ENCODE measurements around the gene EPHA3. TPM values are rescaled to one million over a fixed set of nuclear protein-coding genes. Genes with fewer than 3 reads are reported as not detected.

EPHA3 gene
- total and polyA plus RNA-seq, 9 donors: 1.0 to 6.9 (median 2.9) TPM

GRCh38 chr3:89239774-89240173, 132.4 kb downstream of the EPHA3 start:
- no peaks in the 10 kb centered on the region for H3K27me3 ChIP-seq
- H3K9me3 ChIP-seq: no peaks in the 10 kb centered on the region
- TF ChIP-seq EP300 (IDR thresholded peaks at IDR 0.05): no peak
- no peak for TF ChIP-seq CTCF (IDR thresholded peaks at IDR 0.05)
- no peak for TF ChIP-seq POLR2A (IDR thresholded peaks at IDR 0.05)
- intact Hi-C loops (cut with DNase I): no loop called here
- H3K36me3 ChIP-seq: no peaks in the 10 kb centered on the region
- no peak for DNase-seq
- H3K4me1 ChIP-seq (ENCODE audit: insufficient read depth): no peaks in the 10 kb centered on the region
- 81 to 83% (median 82%) methylated on average over 1 of the region's 1 CpG for WGBS, 3 donors
- H3K4me3 ChIP-seq: no peak overlapping the region
- H3K27ac ChIP-seq: no peak overlapping the region

- Histone ChIP-seq H3K4me1 (ENCODE audit: insufficient read depth) (no peaks in the 10 kb centered on the region), H3K36me3 (no peaks in the 10 kb centered on the region), H3K27me3 (no peaks in the 10 kb centered on the region), H3K27ac (no peak overlapping the region), H3K4me3 (no peak overlapping the region), H3K9me3 (no peaks in the 10 kb centered on the region)
- TF ChIP-seq POLR2A (IDR thresholded peaks at IDR 0.05) (no peak), CTCF (IDR thresholded peaks at IDR 0.05) (no peak), EP300 (IDR thresholded peaks at IDR 0.05) (no peak)
- 93 to 97% (median 97%) methylated on average over 2 of the region's 2 CpGs for WGBS, 3 donors
- DNase-seq: no peak
- intact Hi-C loops (cut with DNase I): no loop called here
Observed at GRCh38 chr3:89245612-89246011, 138.2 kb downstream of the EPHA3 start.

GRCh38 chr3:89246326-89246725, 138.9 kb downstream of the EPHA3 start:
- H3K9me3 ChIP-seq: no peaks in the 10 kb centered on the region
- no peaks in the 10 kb centered on the region for H3K4me1 ChIP-seq (ENCODE audit: insufficient read depth)
- H3K36me3 ChIP-seq: no peaks in the 10 kb centered on the region
- intact Hi-C loops (cut with DNase I): no loop called here
- H3K27ac ChIP-seq: no peak overlapping the region
- no peak overlapping the region for H3K4me3 ChIP-seq
- TF ChIP-seq POLR2A (IDR thresholded peaks at IDR 0.05) (no peak), CTCF (IDR thresholded peaks at IDR 0.05) (no peak), EP300 (IDR thresholded peaks at IDR 0.05) (no peak)
- 86 to 95% (median 94%) methylated on average over 1 of the region's 1 CpG for WGBS, 3 donors
- no peak for DNase-seq
- no peaks in the 10 kb centered on the region for H3K27me3 ChIP-seq

- WGBS, 3 donors: 80 to 87% (median 82%) methylated on average over 1 of the region's 1 CpG
- H3K36me3 ChIP-seq: no peaks in the 10 kb centered on the region
- intact Hi-C loops (cut with DNase I): no loop called here
Observed at GRCh38 chr3:89250742-89251141, 143.3 kb downstream of the EPHA3 start.

More at GRCh38 chr3:89250742-89251141, 143.3 kb downstream of the EPHA3 start:
- Histone ChIP-seq H3K4me3 (no peak overlapping the region), H3K4me1 (ENCODE audit: insufficient read depth) (no peaks in the 10 kb centered on the region), H3K9me3 (no peaks in the 10 kb centered on the region), H3K27ac (no peak overlapping the region), H3K27me3 (no peaks in the 10 kb centered on the region)
- no peak for DNase-seq
- no peak for TF ChIP-seq EP300 (IDR thresholded peaks at IDR 0.05)
- TF ChIP-seq POLR2A (IDR thresholded peaks at IDR 0.05): no peak
- no peak for TF ChIP-seq CTCF (IDR thresholded peaks at IDR 0.05)

Measured in ovary (tissue), 9 donors.